Esophagus squamous epithelium (tissue), 4 donors: ENCODE results near the gene GPATCH4.

Source experiments
- CTCF ChIP-seq, 6 experiments: fragments of 450-650 bp in 4 of 6; fragments of 200-600 bp in 2 of 6; sonication (generic) in 2 of 6; IDR thresholded peaks; one replicate each; pipeline ENCODE4 v1.5.1; 2016 to 2019; ENCODE audit warnings: antibody characterized with exemption in 6 of 6, mild to moderate bottlenecking in 4 of 6, moderate library complexity in 4 of 6
- POLR2A ChIP-seq, 4 donors: fragments of 450-650 bp; IDR thresholded peaks; one replicate each; pipeline ENCODE4 v1.6.1; 2017; ENCODE audit warnings: antibody characterized with exemption in 4 of 4, mild to moderate bottlenecking in 4 of 4, moderate library complexity in 3 of 4

DNA sequence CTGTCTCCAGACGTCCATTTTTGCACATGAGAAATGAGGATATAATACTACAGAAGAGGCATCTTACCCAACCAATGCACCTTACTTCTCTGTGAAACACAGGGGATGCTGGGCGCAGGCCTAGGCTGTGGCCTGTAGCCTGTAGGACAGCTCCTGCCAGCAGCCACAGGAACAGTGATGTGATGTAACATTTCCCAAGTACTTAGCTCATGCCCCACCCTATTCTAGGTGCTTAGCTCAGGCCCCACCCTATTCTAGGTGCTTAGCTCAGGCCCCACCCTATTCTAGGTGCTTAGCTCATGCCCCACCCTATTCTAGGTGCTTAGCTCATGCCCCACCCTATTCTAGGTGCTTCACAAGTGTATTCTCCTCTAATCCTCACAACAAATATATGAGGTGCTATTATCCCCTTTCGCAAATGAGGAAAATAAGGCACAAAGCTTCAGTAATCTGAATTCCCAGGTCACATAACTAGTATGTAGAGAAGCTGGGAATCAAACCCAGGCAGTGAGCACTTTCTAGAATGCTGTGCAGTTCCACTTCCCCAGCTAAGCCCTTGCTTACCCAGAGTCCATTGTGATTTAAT lies 14.3 kb downstream of the GPATCH4 start:
- TF ChIP-seq CTCF (IDR thresholded peaks at IDR 0.05) (no peak), POLR2A (IDR thresholded peaks at IDR 0.05) (no peak)
